Lung microvascular endothelial cell (primary cell): ENCODE data around the gene RAB44. TPM values are rescaled to one million over a fixed set of nuclear protein-coding genes. Genes with fewer than 3 reads are reported as not detected.
A peak's percentile ranks its signal among the peaks of the same experiment; 100 is the strongest.

Experiments
- DNase-seq, 2 donors: peaks; one replicate each; pipeline versions ENCODE4 v3.0.0 to v3.0.0-alpha.2; 2010; ENCODE audit warnings: low read depth in 2 of 2
- total RNA-seq: library from RNA; depleted of rRNA; stranded (reverse); fragments of >200 nt; gene quantifications from 2 replicates; pipeline ENCODE4 v1.2.1, GENCODE V29; 2014

Gene RAB44
- total RNA-seq, 1 donor from 2014 or later, result not detected

- DNase-seq, result no peak
Measured at GRCh38 chr6:36751091-36751490, 53.5 kb downstream of the RAB44 start.

- no peak for DNase-seq
Measured at GRCh38 chr6:36751833-36752186, 54.2 kb downstream of the RAB44 start.

GRCh38 chr6:36752187-36752885, 54.7 kb downstream of the RAB44 start:
- peak in 1 of 2 donors; percentile 53 for DNase-seq

DNA sequence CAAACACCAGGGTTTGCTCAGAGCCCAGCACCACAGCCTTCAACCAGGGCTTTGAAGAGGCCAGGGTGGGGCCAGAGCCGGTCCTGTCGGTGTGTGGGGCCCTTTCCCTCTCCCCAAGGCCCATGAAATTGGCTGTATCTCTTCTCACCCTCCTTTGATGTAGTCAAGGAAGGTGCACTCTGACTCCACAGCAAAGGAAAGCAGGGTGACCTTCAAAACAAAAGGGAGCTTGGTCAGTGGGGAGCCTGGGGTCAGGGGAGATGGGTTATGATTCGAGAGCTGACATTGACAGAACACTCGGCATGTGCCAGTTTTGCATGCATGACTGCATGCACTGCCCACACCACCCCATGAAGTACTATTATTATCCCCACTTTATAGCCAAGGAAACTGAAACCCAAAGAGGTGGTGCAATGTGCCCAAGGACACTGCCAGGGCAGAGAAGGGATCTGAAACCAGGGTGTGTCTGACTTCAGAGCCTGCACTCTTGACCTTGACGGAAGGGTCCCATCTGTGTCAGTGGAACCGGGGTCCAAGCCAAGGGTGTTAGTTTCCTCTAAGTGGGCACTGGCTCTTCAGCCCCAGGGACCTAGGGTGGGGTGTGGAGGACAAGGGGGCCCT, 55.4 kb downstream of the RAB44 start:
- no peak for DNase-seq

DNA sequence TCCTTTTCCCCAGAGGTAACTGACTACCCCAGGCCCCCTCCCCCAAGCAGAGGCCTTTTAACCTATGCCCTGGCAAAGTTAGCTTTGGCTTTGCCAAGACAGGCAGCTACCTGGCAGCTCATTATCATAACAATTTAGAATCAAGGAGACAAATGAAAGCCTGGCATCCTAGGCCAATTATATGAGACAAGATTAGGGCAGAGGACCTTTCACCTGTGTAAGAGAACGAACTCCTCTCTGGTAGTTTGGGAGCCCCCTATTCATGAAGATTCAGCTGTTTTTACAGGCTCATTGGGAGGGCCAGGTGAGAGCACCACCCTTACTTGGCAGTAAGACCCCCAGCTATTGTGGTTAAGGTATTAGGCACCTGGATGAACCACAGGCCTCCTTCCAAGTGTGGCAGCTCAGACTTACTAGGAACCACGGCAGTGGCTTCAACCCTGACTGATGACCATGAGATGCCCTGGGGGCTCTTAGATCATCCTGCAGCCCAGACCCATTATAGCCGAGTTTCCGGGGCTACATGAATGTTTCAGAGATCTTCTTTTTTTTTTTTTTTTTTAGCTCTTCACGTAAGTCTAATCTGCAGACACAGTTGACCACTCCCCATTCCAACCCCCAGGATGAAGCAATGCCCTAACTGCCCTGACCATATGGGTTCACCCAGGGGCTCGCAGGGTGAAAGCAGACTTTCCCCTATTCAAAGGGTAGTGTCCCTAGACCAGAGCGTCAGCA, 56.2 kb downstream of the RAB44 start:
- DNase-seq, result no peak

GRCh38 chr6:36754582-36755434, 57.2 kb downstream of the RAB44 start:
- no peak for DNase-seq

GRCh38 chr6:36755435-36756348, 58.1 kb downstream of the RAB44 start:
- peak; percentile 95 to 98 for DNase-seq

DNA sequence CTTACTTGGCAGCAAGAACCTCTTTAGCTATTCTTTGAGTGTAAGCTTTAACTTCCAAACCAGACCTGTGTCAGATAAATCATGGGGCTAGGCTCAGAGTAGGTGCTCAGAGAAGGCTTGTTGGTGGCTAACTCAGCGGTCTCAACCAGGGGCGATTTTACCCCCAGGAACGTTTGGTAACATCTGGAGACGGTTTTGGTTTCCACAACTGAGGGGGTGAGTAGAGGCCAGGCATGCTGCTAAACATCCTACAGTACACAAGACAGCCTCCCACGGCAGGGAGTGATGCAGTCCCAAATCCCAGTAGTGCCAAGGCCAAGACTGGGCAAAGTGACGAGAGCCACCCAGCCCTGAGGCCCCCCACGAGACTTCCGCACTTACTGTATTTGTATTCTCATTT, 59.2 kb downstream of the RAB44 start:
- no peak for DNase-seq

GRCh38 chr6:36757206-36757605, 59.6 kb downstream of the RAB44 start:
- peak; percentile 83 to 87 for DNase-seq

DNA sequence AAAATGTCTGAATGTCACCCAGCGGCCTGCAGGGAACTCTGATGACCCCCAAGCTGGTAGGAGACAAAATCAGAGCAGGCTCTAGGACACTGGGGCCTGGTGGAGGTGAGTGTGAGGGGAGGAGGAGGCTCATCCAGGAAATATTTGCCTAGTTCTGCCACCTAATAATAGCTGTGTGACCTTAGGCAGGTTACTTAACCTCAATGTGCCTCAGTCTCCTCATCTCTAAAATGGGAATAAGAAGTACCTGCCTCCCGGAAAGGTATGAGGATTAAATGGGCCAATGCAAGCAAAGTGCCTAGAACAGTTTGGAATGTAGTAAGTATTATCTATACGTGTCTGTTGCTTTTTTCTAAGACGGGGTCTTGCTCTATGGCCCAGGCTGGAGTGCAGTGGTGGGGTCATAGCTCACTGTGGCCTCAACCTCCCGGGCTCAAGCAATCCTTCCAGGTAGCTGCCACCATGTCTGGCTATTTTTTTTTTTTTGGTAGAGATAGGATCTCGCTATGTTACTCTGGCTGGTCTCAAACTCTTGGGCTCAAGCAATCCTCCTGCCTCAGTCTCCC, 60.4 kb downstream of the RAB44 start:
- DNase-seq, result no peak

DNA sequence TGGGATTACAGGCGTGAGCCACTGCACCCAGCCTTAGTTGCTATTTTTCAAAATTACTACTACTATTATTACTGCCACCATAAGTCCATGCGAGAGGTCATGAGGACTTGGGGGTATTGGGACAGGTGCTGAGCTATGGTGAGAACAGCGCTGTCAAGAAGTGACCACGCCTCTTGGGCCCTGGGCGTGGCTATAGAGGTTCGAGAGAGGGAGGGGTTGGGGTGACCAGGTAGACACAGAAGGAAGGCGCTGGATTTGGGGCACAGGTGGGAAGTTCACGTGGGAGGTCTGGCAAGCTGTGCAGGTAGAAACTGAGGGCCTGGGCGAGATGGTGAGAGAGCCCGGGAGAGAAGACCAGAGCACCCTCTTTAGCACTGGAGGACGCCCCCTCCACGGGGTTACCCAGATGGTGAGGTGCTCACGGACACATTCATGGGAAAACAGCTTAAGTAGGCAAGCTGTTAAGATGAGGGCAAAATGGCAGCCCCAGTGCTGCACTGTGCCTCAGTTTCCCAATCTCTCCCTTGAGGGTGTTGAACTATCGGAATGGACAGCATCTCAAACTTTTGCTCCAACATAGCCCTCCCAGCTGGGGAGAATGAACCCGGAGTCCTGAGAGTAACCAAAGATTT, 61.0 kb downstream of the RAB44 start:
- DNase-seq, result no peak

DNA sequence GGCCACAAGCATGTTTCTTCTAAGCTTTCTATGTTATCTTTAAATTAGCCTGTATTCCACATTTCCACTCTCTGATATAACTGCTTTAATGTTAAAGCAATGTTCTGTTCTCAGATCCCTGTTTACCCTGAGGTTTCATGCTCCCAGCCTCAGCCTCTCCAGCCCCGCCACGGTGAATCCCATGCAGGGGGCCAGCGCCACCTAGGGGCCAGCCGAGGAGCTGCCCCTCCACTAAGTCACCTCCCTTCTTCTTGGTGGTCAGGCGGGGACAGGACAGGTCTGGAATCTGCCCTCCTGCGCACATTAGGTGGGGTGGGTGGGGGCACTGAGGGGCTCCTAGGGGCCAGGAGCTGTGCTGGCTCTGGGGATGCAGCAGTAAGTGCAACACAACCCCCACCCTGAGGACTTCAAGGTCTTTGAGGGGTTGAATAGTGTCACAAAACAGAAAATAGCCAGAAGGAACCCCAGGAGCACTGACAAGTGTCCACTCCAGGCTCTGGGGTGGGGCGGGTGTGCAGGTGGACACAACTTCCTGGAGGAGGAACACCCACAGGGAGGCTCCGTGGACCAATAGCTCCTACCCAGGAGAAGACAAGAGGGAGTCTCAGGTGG, 61.6 kb downstream of the RAB44 start:
- DNase-seq, result peak; percentile 85 to 90

DNA sequence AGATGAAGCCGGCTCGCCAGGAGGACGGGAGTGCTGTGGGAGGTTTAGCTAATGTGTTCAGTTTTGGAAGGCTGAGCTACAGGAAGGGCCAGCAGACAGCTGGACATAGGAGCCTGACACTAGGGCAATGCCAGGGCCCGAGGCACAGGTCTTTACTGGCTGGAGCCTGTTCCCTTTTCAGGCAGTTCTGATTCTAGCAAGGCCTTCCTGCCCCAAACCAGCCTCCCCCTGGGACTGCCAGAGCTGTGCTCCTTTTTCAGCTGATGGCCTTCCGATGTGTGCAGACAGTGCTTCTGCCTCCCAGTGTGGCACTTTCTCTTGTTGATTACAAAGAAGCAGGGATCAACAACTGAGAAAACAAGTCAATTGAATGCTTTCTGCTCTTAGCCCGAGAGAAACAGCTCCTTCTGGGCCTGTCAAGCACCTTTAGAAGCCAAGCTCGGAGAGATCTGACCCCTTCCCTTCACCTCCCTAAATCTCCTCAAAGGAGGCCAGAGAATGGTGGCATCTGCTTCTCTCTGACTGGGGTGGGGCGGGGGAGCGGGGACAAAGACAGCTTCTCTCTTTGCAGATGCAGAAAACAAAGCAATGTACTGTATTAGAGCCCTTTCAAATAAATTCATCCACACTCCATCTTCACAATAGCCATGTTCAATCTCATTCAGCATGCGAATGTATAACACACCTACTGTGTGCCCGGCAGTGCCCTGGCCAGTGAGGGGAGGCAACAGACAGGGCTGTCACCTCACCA, 63.2 kb downstream of the RAB44 start:
- no peak for DNase-seq

DNA sequence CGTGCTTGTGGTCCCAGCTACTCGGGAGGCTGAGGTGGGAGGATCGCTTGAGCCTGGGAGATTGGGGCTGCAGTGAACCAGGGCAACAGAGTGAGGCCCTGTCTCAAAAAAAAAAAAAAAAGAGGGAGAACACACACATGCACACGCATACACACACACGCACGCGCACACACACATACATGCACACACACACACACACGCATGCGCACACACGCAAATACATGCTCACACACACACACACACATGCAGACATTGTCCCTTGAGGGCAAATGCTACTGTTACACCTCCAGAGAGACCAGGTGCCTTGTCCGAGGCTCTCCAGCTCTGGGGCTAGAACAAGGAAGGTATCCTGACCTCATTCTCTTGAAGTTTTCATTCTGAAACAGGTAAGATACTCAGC, 64.5 kb downstream of the RAB44 start:
- no peak for DNase-seq

- DNase-seq, result no peak
Measured at GRCh38 chr6:36765190-36765589, 67.6 kb downstream of the RAB44 start.

- DNase-seq, result peak; percentile 81 to 88
Measured at GRCh38 chr6:36765594-36766398, 68.2 kb downstream of the RAB44 start.

- no peak for DNase-seq
Measured at GRCh38 chr6:36766399-36766945, 68.8 kb downstream of the RAB44 start.
